Upper lobe of left lung (tissue), 4 donors: ENCODE data around the gene ZNF775.

Source experiments
- EP300 ChIP-seq, 4 donors: sonication (generic); formaldehyde crosslinking; IDR thresholded peaks; one replicate each; pipeline ENCODE4 v1.5.1; 2017; ENCODE audit warnings: antibody characterized with exemption in 4 of 4, control low read depth in 2 of 4
- TF ChIP-seq, protein P1 (sequence below), 6 experiments: fragments of 450-650 bp in 4 of 6; fragments of 200-600 bp in 2 of 6; sonication (generic) in 2 of 6; IDR thresholded peaks; one replicate each; pipeline ENCODE4 v1.5.1; 2016 to 2019; ENCODE audit warnings: antibody characterized with exemption in 6 of 6

DNA sequence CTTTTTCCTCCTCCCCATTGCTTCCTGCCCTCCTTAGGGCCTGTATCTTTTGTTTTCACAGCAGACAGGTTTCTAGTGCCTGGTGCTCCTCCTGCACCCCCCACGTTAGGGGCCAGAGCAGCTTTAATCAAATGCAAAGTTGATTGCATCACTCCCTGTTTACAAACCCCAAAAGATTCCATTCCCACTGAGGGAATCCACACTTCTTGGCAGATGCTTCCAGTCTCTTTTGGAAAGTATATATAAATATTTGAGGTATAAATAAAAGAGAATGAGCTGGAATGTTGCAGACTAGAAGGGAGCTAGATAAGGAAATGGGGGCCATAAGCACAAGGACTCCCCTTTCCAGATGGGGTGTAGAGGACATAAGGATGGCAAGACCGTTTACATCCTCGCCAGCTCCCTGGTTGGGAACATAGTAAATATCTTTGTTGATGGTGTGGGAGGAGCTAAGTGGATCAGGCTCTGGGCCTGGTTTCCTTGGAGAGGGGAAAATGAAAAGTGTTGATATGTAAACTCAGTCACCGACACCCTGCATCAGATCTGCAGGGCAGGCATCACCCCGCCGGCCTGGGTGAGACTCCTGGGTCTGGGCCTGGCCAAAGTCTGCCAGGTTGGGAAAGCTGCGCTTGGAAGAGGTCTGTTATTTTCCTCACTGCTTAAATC is 43.9 kb upstream of the ZNF775 start:
- TF ChIP-seq, protein P1, sequence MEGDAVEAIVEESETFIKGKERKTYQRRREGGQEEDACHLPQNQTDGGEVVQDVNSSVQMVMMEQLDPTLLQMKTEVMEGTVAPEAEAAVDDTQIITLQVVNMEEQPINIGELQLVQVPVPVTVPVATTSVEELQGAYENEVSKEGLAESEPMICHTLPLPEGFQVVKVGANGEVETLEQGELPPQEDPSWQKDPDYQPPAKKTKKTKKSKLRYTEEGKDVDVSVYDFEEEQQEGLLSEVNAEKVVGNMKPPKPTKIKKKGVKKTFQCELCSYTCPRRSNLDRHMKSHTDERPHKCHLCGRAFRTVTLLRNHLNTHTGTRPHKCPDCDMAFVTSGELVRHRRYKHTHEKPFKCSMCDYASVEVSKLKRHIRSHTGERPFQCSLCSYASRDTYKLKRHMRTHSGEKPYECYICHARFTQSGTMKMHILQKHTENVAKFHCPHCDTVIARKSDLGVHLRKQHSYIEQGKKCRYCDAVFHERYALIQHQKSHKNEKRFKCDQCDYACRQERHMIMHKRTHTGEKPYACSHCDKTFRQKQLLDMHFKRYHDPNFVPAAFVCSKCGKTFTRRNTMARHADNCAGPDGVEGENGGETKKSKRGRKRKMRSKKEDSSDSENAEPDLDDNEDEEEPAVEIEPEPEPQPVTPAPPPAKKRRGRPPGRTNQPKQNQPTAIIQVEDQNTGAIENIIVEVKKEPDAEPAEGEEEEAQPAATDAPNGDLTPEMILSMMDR (IDR thresholded peaks at IDR 0.05) = no peak
- no peak for TF ChIP-seq EP300 (IDR thresholded peaks at IDR 0.05)
